B cell (primary cell): ENCODE results near the gene SNRPB2. TPM values are rescaled to one million over a fixed set of nuclear protein-coding genes. Genes with fewer than 3 reads are reported as not detected.

Experiments used
- ATAC-seq: fragments of 200-7000 bp; cut with Tn5 transposase; one replicate; pipeline ENCODE4 v1.10.0; 2021; ENCODE audit warnings: low read depth, mild to moderate bottlenecking, moderate number of reproducible peaks, moderate library complexity
- CTCF ChIA-PET: fragments of 350-600 bp; sonication (Branson Sonifier 250); formaldehyde crosslinking; loops from one replicate; lab custom pipeline; 2021; ENCODE audit warnings: antibody characterized with exemption, inconsistent platforms; lab: Charles Lee
- POLR2A ChIA-PET: fragments of 350-600 bp; sonication (Branson Sonifier 250); formaldehyde crosslinking; loops from one replicate; lab custom pipeline; 2021; ENCODE audit warnings: antibody characterized with exemption; lab: Charles Lee
- DNase-seq: peaks from one replicate; pipeline ENCODE4 v3.0.0; 2013
- H2AFZ ChIP-seq: 2 replicates; pipeline ENCODE4 v1.6.1; 2012; ENCODE audit warnings: mild to moderate bottlenecking, low read depth, low read length; ENCODE audit not compliant: insufficient read depth, poor library complexity, severe bottlenecking
- H3K27ac ChIP-seq, 2 donors: 1 replicate in 1 of 2; 2 replicates in 1 of 2; pipeline ENCODE4 v1.5.1; 2012 to 2013; ENCODE audit warnings: low read length in 2 of 2, mild to moderate bottlenecking in 2 of 2, moderate library complexity in 1 of 2
- H3K27me3 ChIP-seq, 4 experiments: fragments of 200-600 bp in 1 of 4; sonication (generic) in 1 of 4; replicated peaks in 1 of 4; 1 replicate in 2 of 4; 2 replicates in 2 of 4; pipeline versions ENCODE4 v1.6.1 to v1.7.0; 2013 to 2016; ENCODE audit warnings: low read length in 3 of 4, mild to moderate bottlenecking in 2 of 4, mixed read lengths in 1 of 4, moderate library complexity in 1 of 4; ENCODE audit not compliant: insufficient read depth in 4 of 4, control insufficient read depth in 3 of 4; ENCODE audit errors: control extremely low read depth in 1 of 4
- H3K36me3 ChIP-seq, 2 experiments: replicated peaks in 1 of 2; 1 replicate in 1 of 2; 2 replicates in 1 of 2; pipeline versions ENCODE4 v1.6.1 to v1.7.1; 2013; ENCODE audit warnings: low read length in 1 of 2; ENCODE audit not compliant: insufficient read depth in 2 of 2, control insufficient read depth in 1 of 2; ENCODE audit errors: control extremely low read depth in 1 of 2, extremely low read depth in 1 of 2
- H3K4me1 ChIP-seq, 2 donors: fragments of 200-600 bp in 1 of 2; sonication (generic) in 1 of 2; 1 replicate in 1 of 2; 2 replicates in 1 of 2; pipeline versions ENCODE4 v1.5.1 to v1.6.1; 2013 to 2017; ENCODE audit warnings: low read length in 2 of 2; ENCODE audit not compliant: control insufficient read depth in 2 of 2, insufficient read depth in 2 of 2
- H3K4me2 ChIP-seq: replicated peaks from 2 replicates; pipeline ENCODE3; 2012; ENCODE audit warnings: mild to moderate bottlenecking, low read depth, low read length; ENCODE audit not compliant: poor library complexity, severe bottlenecking
- H3K4me3 ChIP-seq, 5 experiments: fragments of 200-600 bp in 1 of 5; sonication (generic) in 1 of 5; 1 replicate in 3 of 5; 2 replicates in 2 of 5; pipeline versions ENCODE4 v1.5.1 to v1.7.0; 2011 to 2016; ENCODE audit warnings: low read length in 4 of 5, mild to moderate bottlenecking in 4 of 5, low read depth in 2 of 5, control low read depth in 1 of 5, moderate library complexity in 1 of 5; ENCODE audit not compliant: insufficient read depth in 1 of 5; ENCODE audit errors: control extremely low read depth in 1 of 5, extremely low read depth in 1 of 5
- H3K79me2 ChIP-seq: fragments of 200-600 bp; sonication (generic); one replicate; pipeline ENCODE4 v1.6.0; 2016; ENCODE audit warnings: low read length; ENCODE audit not compliant: control insufficient read depth, insufficient read depth
- H3K9ac ChIP-seq: fragments of 200-600 bp; sonication (generic); 2 replicates; pipeline ENCODE4 v1.6.1; 2017; ENCODE audit warnings: mild to moderate bottlenecking, low read length, moderate library complexity
- H3K9me3 ChIP-seq, 3 donors: one replicate each; pipeline versions ENCODE4 v1.6.1 to v1.7.1; 2013; ENCODE audit warnings: low read length in 2 of 3; ENCODE audit not compliant: control insufficient read depth in 2 of 3, insufficient read depth in 1 of 3; ENCODE audit errors: control extremely low read depth in 1 of 3
- H4K20me1 ChIP-seq: 2 replicates; pipeline ENCODE4 v1.6.0; 2012; ENCODE audit warnings: mild to moderate bottlenecking, low read length; ENCODE audit not compliant: insufficient read depth, control insufficient read depth, poor library complexity, severe bottlenecking
- H3K27ac Mint-ChIP-seq: one replicate; pipeline ENCODE4 v1.8.0; 2021; ENCODE audit warnings: mixed read lengths
- H3K27me3 Mint-ChIP-seq: one replicate; pipeline ENCODE4 v1.8.0; 2021; ENCODE audit warnings: mixed read lengths
- H3K4me1 Mint-ChIP-seq: one replicate; pipeline ENCODE4 v1.8.0; 2021; ENCODE audit warnings: mixed read lengths
- H3K4me3 Mint-ChIP-seq: one replicate; pipeline ENCODE4 v1.8.0; 2021; ENCODE audit warnings: mixed read lengths
- H3K9me3 Mint-ChIP-seq: one replicate; pipeline ENCODE4 v1.8.0; 2022; ENCODE audit warnings: mixed read lengths; ENCODE audit not compliant: insufficient read depth
- CTCF ChIP-seq: fragments of 200-600 bp; IDR thresholded peaks from one replicate; pipeline ENCODE4 v1.8.0; 2022; ENCODE audit warnings: antibody characterized with exemption, mild to moderate bottlenecking
- EZH2 ChIP-seq: IDR thresholded peaks from 2 replicates; pipeline ENCODE4 v1.6.1; 2012; ENCODE audit warnings: borderline replicate concordance, low read depth, mild to moderate bottlenecking, moderate library complexity, low read length; ENCODE audit not compliant: insufficient read depth, poor library complexity, severe bottlenecking
- WGBS: methylation state at CpG from one replicate; pipeline ENCODE4 v1.1.5; 2013; ENCODE audit warnings: missing lambda C conversion rate; ENCODE audit not compliant: insufficient coverage; 5-methylcytosine and 5-hydroxymethylcytosine counted together
- intact Hi-C: fragments of 100-400 bp; cut with micrococcal nuclease; formaldehyde crosslinking; loops from one replicate; pipeline ENCODE4 v1.10.0; 2022
- polyA plus RNA-seq: library from polyadenylated mRNA; depleted of rRNA; stranded (reverse); fragments of >200 nt; gene quantifications from 2 replicates; pipeline ENCODE4 v1.2.3, GENCODE V29; 2012
- total RNA-seq, 2 donors: library from RNA; stranded (reverse); fragments of 120-200 nt in 1 of 2; gene quantifications; 1 replicate in 1 of 2; 2 replicates in 1 of 2; pipeline versions ENCODE4 v1.2.3 to v1.2.4, GENCODE V29; 2013 to 2022

The SNRPB2 gene
- total and polyA plus RNA-seq, 2 donors (not counting 1 experiment from before 2014, with no cell fraction given): 22.4 to 38.3 TPM

GRCh38 chr20:16707674-16708073, 22.2 kb upstream of the SNRPB2 start:
- Mint-ChIP-seq H3K27me3 (peaks cover 36% of the 10 kb centered on the region), H3K9me3 (peaks cover 3% of the 10 kb centered on the region), H3K4me1 (peaks cover 18% of the 10 kb centered on the region), H3K27ac (no peak overlapping the region), H3K4me3 (no peak overlapping the region)
- Histone ChIP-seq H3K27me3 (peaks cover 0 to 6% (median 2%) of the 10 kb centered on the region in 4 experiments), H3K4me2 (no peak overlapping the region), H2AFZ (no peak overlapping the region), H3K4me3 (no peak overlapping the region), H4K20me1 (no peaks in the 10 kb centered on the region), H3K4me1 (peaks cover 5 to 14% of the 10 kb centered on the region in 2 donors), H3K79me2 (no peaks in the 10 kb centered on the region), H3K27ac (no peak overlapping the region), H3K9me3 (peaks cover 0 to 10% (median 3%) of the 10 kb centered on the region in 3 donors), H3K9ac (no peak overlapping the region), H3K36me3 (no peaks in the 10 kb centered on the region)
- DNase-seq (no peak), ATAC-seq (no peak)
- TF ChIP-seq CTCF (no peak), EZH2 (no peak)
- 93% methylated on average over 2 of the region's 3 CpGs for WGBS
- ChIA-PET CTCF (no interaction called here), POLR2A (no interaction called here)
- intact Hi-C loops: no loop called here

- CTCF ChIA-PET: no interaction called here
- H3K36me3 ChIP-seq: no peaks in the 10 kb centered on the region
- H3K27me3 Mint-ChIP-seq: peaks cover 37% of the 10 kb centered on the region
These were observed 21.2 kb upstream of the SNRPB2 start for GRCh38 chr20:16708602-16709001.

More at GRCh38 chr20:16708602-16709001, 21.2 kb upstream of the SNRPB2 start:
- Histone ChIP-seq H3K79me2 (no peaks in the 10 kb centered on the region), H3K9me3 (peaks cover 0 to 10% (median 3%) of the 10 kb centered on the region in 3 donors), H3K9ac (no peak overlapping the region), H3K27ac (no peak overlapping the region), H3K4me3 (no peak overlapping the region), H4K20me1 (no peaks in the 10 kb centered on the region), H3K27me3 (peaks cover 0 to 6% (median 2%) of the 10 kb centered on the region in 4 experiments), H3K4me2 (no peak overlapping the region), H2AFZ (no peak overlapping the region), H3K4me1 (peaks cover 5 to 14% of the 10 kb centered on the region in 2 donors)
- ATAC-seq (no peak), DNase-seq (no peak)
- Mint-ChIP-seq H3K4me1 (peaks cover 18% of the 10 kb centered on the region), H3K27ac (no peak overlapping the region), H3K4me3 (no peak overlapping the region), H3K9me3 (peaks cover 3% of the 10 kb centered on the region)
- intact Hi-C loops: no loop called here
- TF ChIP-seq EZH2 (no peak), CTCF (no peak)
- POLR2A ChIA-PET: no interaction called here
